H9 (cell line): ENCODE measurements around the gene PLCZ1. TPM values are rescaled to one million over a fixed set of nuclear protein-coding genes. Genes with fewer than 3 reads are reported as not detected.

Experiments
- DNase-seq: peaks from one replicate; pipeline ENCODE4 v3.0.0-alpha.2; 2017
- H2AFZ ChIP-seq: one replicate; pipeline ENCODE4 v1.6.1; 2013; ENCODE audit warnings: mild to moderate bottlenecking, low read length, control low read depth, moderate library complexity
- H2AK5ac ChIP-seq: 2 replicates; pipeline ENCODE4 v1.6.1; 2013; ENCODE audit warnings: low read length, control low read depth, mixed read lengths; ENCODE audit not compliant: insufficient read length
- H2BK120ac ChIP-seq: one replicate; pipeline ENCODE4 v1.6.1; 2013; ENCODE audit warnings: low read depth, mild to moderate bottlenecking, low read length, control low read depth, inconsistent platforms; ENCODE audit not compliant: poor library complexity, severe bottlenecking
- H2BK12ac ChIP-seq: 2 replicates; pipeline ENCODE4 v1.6.1; 2013; ENCODE audit warnings: low read length, control low read depth, mixed read lengths, low read depth; ENCODE audit not compliant: insufficient read length
- H2BK15ac ChIP-seq: 2 replicates; pipeline ENCODE4 v1.6.1; 2013; ENCODE audit warnings: low read depth, low read length, control low read depth
- H2BK20ac ChIP-seq: one replicate; pipeline ENCODE4 v1.6.1; 2013; ENCODE audit warnings: low read depth, mild to moderate bottlenecking, low read length, control low read depth, inconsistent platforms; ENCODE audit not compliant: poor library complexity, severe bottlenecking
- H2BK5ac ChIP-seq: 2 replicates; pipeline ENCODE4 v1.6.1; 2013; ENCODE audit warnings: low read length, control low read depth, mixed read lengths; ENCODE audit not compliant: insufficient read length
- H3K14ac ChIP-seq: 2 replicates; pipeline ENCODE4 v1.6.1; 2013; ENCODE audit warnings: low read length, control low read depth; ENCODE audit not compliant: insufficient read depth
- H3K18ac ChIP-seq: 2 replicates; pipeline ENCODE4 v1.6.1; 2013; ENCODE audit warnings: low read depth, mild to moderate bottlenecking, mixed read lengths, low read length, control low read depth; ENCODE audit not compliant: insufficient read length
- H3K23ac ChIP-seq: 2 replicates; pipeline ENCODE4 v1.6.1; 2013; ENCODE audit warnings: low read length, control low read depth, mixed read lengths, low read depth; ENCODE audit not compliant: insufficient read length
- H3K23me2 ChIP-seq: 2 replicates; pipeline ENCODE4 v1.6.1; 2013; ENCODE audit warnings: low read depth, mild to moderate bottlenecking, mixed read lengths, low read length, control low read depth; ENCODE audit not compliant: insufficient read length, poor library complexity, severe bottlenecking
- H3K27ac ChIP-seq: 2 replicates; pipeline ENCODE4 v1.5.1; 2013; ENCODE audit warnings: low read length, control low read depth, mixed read lengths, low read depth; ENCODE audit not compliant: insufficient read length
- H3K27me3 ChIP-seq: 2 replicates; pipeline ENCODE4 v1.6.1; 2013; ENCODE audit warnings: low read length, control low read depth, inconsistent platforms; ENCODE audit not compliant: insufficient read depth
- H3K4ac ChIP-seq: 2 replicates; pipeline ENCODE4 v1.6.1; 2013; ENCODE audit warnings: low read depth, mild to moderate bottlenecking, control low read depth, inconsistent platforms, low read length, moderate library complexity
- H3K4me1 ChIP-seq: 2 replicates; pipeline ENCODE4 v1.6.1; 2013; ENCODE audit warnings: low read length, control low read depth, inconsistent platforms; ENCODE audit not compliant: insufficient read depth
- H3K4me2 ChIP-seq: 2 replicates; pipeline ENCODE4 v1.6.1; 2013; ENCODE audit warnings: low read length, control low read depth, mixed read lengths; ENCODE audit not compliant: insufficient read length, insufficient read depth
- H3K56ac ChIP-seq: 2 replicates; pipeline ENCODE4 v1.6.1; 2013; ENCODE audit warnings: low read depth, mild to moderate bottlenecking, mixed read lengths, low read length, control low read depth; ENCODE audit not compliant: insufficient read length
- H3K79me1 ChIP-seq: 2 replicates; pipeline ENCODE4 v1.6.1; 2013; ENCODE audit warnings: low read depth, mild to moderate bottlenecking, moderate library complexity, low read length, control low read depth, inconsistent platforms; ENCODE audit not compliant: insufficient read depth, poor library complexity, severe bottlenecking
- H3K79me2 ChIP-seq: 2 replicates; pipeline ENCODE4 v1.6.1; 2013; ENCODE audit warnings: low read length, control low read depth, inconsistent platforms; ENCODE audit not compliant: insufficient read depth
- H3K9ac ChIP-seq: 2 replicates; pipeline ENCODE4 v1.6.1; 2013; ENCODE audit warnings: low read length, control low read depth, mixed read lengths; ENCODE audit not compliant: insufficient read length; ENCODE audit errors: extremely low read depth
- H3K9me3 ChIP-seq: one replicate; pipeline ENCODE4 v1.6.1; 2013; ENCODE audit warnings: low read depth, low read length, inconsistent platforms; ENCODE audit not compliant: control insufficient read depth
- H3T11ph ChIP-seq: one replicate; pipeline ENCODE4 v1.6.1; 2013; ENCODE audit warnings: mild to moderate bottlenecking, low read length, control low read depth, inconsistent platforms
- H4K20me1 ChIP-seq: one replicate; pipeline ENCODE4 v1.6.1; 2013; ENCODE audit not compliant: control insufficient read depth, insufficient read length, insufficient read depth
- H4K5ac ChIP-seq: 2 replicates; pipeline ENCODE4 v1.6.1; 2013; ENCODE audit warnings: low read depth, mild to moderate bottlenecking, mixed read lengths, low read length, control low read depth; ENCODE audit not compliant: insufficient read length
- H4K8ac ChIP-seq: replicated peaks from 2 replicates; pipeline ENCODE4 v1.6.1; 2013; ENCODE audit warnings: low read length, control low read depth, mixed read lengths, low read depth; ENCODE audit not compliant: insufficient read length
- H4K91ac ChIP-seq: 2 replicates; pipeline ENCODE4 v1.6.1; 2013; ENCODE audit warnings: low read depth, mild to moderate bottlenecking, moderate library complexity, mixed read lengths, low read length, control low read depth; ENCODE audit not compliant: insufficient read length
- H3K27ac Mint-ChIP-seq, 3 experiments: 2 replicates in 2 of 3; 3 replicates in 1 of 3; pipeline ENCODE4 v1.8.0; 2020 to 2021; ENCODE audit warnings: mixed read lengths in 3 of 3, mild to moderate bottlenecking in 1 of 3, moderate library complexity in 1 of 3
- H3K27me3 Mint-ChIP-seq: 2 replicates; pipeline ENCODE4 v1.8.0; 2021; ENCODE audit warnings: low read depth, mild to moderate bottlenecking, moderate library complexity, mixed read lengths
- H3K36me3 Mint-ChIP-seq, 3 experiments: 2 replicates in 2 of 3; 3 replicates in 1 of 3; pipeline ENCODE4 v1.8.0; 2020 to 2021; ENCODE audit warnings: low read depth in 3 of 3, mixed read lengths in 3 of 3; ENCODE audit not compliant: insufficient read depth in 1 of 3
- H3K4me1 Mint-ChIP-seq, 2 experiments: 2 replicates each; pipeline ENCODE4 v1.8.0; 2020; ENCODE audit warnings: mixed read lengths in 2 of 2
- H3K4me3 Mint-ChIP-seq, 2 experiments: 2 replicates in 1 of 2; 3 replicates in 1 of 2; pipeline ENCODE4 v1.8.0; 2020 to 2021; ENCODE audit warnings: mild to moderate bottlenecking in 2 of 2, mixed read lengths in 2 of 2, moderate library complexity in 1 of 2
- H3K9me3 Mint-ChIP-seq, 2 experiments: 2 replicates in 1 of 2; 3 replicates in 1 of 2; pipeline ENCODE4 v1.8.0; 2020; ENCODE audit warnings: mild to moderate bottlenecking in 2 of 2, mixed read lengths in 2 of 2, moderate library complexity in 1 of 2
- CTCF ChIP-seq: fragments of 200-600 bp; sonication (generic); conservative IDR thresholded peaks from 3 replicates; pipeline ENCODE4 v1.8.0; 2021; ENCODE audit warnings: antibody characterized with exemption, mild to moderate bottlenecking
- WGBS: extraction: QIAGEN DNeasy Blood & Tissue Kit; methylation state at CpG from one replicate; pipeline ENCODE4 v1.1.7; 2013; ENCODE audit warnings: missing lambda C conversion rate, low lambda C conversion rate, mixed read lengths; ENCODE audit not compliant: insufficient read length; ENCODE audit errors: extremely low coverage; 5-methylcytosine and 5-hydroxymethylcytosine counted together
- total RNA-seq: library from RNA; stranded (reverse); gene quantifications from 2 replicates; pipeline ENCODE4 v1.2.1, GENCODE V29; 2021

Gene PLCZ1
- total RNA-seq, 1 experiment from 2014 or later: not detected

GRCh38 chr12:18690653-18691052, 47.2 kb downstream of the PLCZ1 start:
- no peaks in the 10 kb centered on the region for H3K4me1 Mint-ChIP-seq
- no peak overlapping the region for H3K4me3 Mint-ChIP-seq
- H3K56ac ChIP-seq: no peak overlapping the region
- no peak overlapping the region for H2BK20ac ChIP-seq
- no peak overlapping the region for H4K91ac ChIP-seq
- H3K14ac ChIP-seq: no peak overlapping the region
- no peaks in the 10 kb centered on the region for H3K23me2 ChIP-seq
- H2BK5ac ChIP-seq: no peak overlapping the region
- TF ChIP-seq CTCF: no peak
- H4K8ac ChIP-seq: no peak overlapping the region
- no peak overlapping the region for H2BK120ac ChIP-seq
- no peaks in the 10 kb centered on the region for H3K79me2 ChIP-seq
- H3K27ac ChIP-seq: no peak overlapping the region
- no peak overlapping the region for H3K9ac ChIP-seq
- H3K23ac ChIP-seq: no peak overlapping the region
- no peaks in the 10 kb centered on the region for H4K20me1 ChIP-seq
- H2BK12ac ChIP-seq: no peak overlapping the region
- H2AFZ ChIP-seq: no peak overlapping the region
- H3K27me3 Mint-ChIP-seq: no peaks in the 10 kb centered on the region
- H2AK5ac ChIP-seq: no peak overlapping the region
- no peak for DNase-seq
- no peak overlapping the region for H3K4ac ChIP-seq
- no peak overlapping the region for H2BK15ac ChIP-seq
- no peaks in the 10 kb centered on the region for H3K9me3 ChIP-seq
- peaks cover 0 to 5% (median 0%) of the 10 kb centered on the region in 3 experiments; a peak in 2 of 7 replicates for H3K36me3 Mint-ChIP-seq
- no CpG with 5 or more reads among the region's 4 CpGs for WGBS
- no peaks in the 10 kb centered on the region for H3K79me1 ChIP-seq
- no peaks in the 10 kb centered on the region for H3K27me3 ChIP-seq
- H3K27ac Mint-ChIP-seq: no peak overlapping the region
- H3K9me3 Mint-ChIP-seq: peaks cover 0 to 4% of the 10 kb centered on the region in 2 experiments; a peak in 2 of 5 replicates
- no peak overlapping the region for H4K5ac ChIP-seq
- 0 out of 2 replicates have a peak, but pooled peaks cover 2% of the 10 kb centered on the region for H3K4me1 ChIP-seq
- H3K18ac ChIP-seq: no peak overlapping the region
- no peak overlapping the region for H3T11ph ChIP-seq
- no peak overlapping the region for H3K4me2 ChIP-seq
